ENCODE data around the gene TTLL11.
"Not testable (repeated sequence)": the region's sequence is repeated elsewhere in the genome, so short reads cannot be mapped to it uniquely, and the experiment has no call there.

DNA sequence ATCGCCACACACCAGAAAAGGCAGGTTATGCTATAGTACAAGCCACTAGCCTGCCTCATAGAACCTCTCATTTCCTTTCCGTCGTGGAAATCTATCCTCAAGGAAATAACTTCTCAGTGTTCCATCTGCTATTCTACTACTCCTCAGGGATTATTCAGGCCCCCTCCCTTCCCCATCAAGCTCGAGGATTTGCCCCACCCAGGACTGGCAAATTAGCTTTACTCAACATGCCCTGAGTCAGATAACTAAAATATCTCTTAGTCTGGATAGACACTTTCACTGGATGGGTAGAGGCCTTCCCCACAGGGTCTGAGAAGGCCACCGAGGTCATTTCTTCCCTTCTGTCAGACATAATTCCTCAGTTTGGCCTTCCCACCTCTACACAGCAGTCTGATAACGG lies 298.8 kb downstream of the TTLL11 start:
- TF ChIP-seq, protein P1, sequence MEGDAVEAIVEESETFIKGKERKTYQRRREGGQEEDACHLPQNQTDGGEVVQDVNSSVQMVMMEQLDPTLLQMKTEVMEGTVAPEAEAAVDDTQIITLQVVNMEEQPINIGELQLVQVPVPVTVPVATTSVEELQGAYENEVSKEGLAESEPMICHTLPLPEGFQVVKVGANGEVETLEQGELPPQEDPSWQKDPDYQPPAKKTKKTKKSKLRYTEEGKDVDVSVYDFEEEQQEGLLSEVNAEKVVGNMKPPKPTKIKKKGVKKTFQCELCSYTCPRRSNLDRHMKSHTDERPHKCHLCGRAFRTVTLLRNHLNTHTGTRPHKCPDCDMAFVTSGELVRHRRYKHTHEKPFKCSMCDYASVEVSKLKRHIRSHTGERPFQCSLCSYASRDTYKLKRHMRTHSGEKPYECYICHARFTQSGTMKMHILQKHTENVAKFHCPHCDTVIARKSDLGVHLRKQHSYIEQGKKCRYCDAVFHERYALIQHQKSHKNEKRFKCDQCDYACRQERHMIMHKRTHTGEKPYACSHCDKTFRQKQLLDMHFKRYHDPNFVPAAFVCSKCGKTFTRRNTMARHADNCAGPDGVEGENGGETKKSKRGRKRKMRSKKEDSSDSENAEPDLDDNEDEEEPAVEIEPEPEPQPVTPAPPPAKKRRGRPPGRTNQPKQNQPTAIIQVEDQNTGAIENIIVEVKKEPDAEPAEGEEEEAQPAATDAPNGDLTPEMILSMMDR (IDR thresholded peaks at IDR 0.05), result not testable (repeated sequence)
- not testable (repeated sequence) for TF ChIP-seq POLR2A (IDR thresholded peaks at IDR 0.05)

Measured in Peyer's patch (tissue), 4 donors.